CD14-positive monocyte (primary cell): ENCODE results near the gene GRWD1. TPM values are rescaled to one million over a fixed set of nuclear protein-coding genes. Genes with fewer than 3 reads are reported as not detected.

ENCODE experiments used
- DNase-seq, 3 donors: peaks; one replicate each; pipeline ENCODE4 v3.0.0-alpha.2; 2011 to 2022
- H2AFZ ChIP-seq: 2 replicates; pipeline ENCODE4 v1.6.0; 2012; ENCODE audit warnings: mild to moderate bottlenecking, low read depth, low read length, inconsistent platforms; ENCODE audit not compliant: insufficient read depth, poor library complexity, severe bottlenecking
- H3K27ac ChIP-seq, 2 donors: 1 replicate in 1 of 2; 2 replicates in 1 of 2; pipeline ENCODE4 v1.5.1; 2012 to 2013; ENCODE audit warnings: low read length in 2 of 2, control low read depth in 1 of 2, inconsistent platforms in 1 of 2, low read depth in 1 of 2, mild to moderate bottlenecking in 1 of 2
- H3K27me3 ChIP-seq, 2 donors: one replicate each; pipeline versions ENCODE4 v1.6.0 to v1.6.1; 2011 to 2013; ENCODE audit warnings: low read length in 2 of 2; ENCODE audit not compliant: control insufficient read depth in 2 of 2, insufficient read depth in 2 of 2
- H3K36me3 ChIP-seq, 2 donors: replicated peaks in 1 of 2; 1 replicate in 1 of 2; 2 replicates in 1 of 2; pipeline versions ENCODE4 v1.5.1 to v1.6.1; 2012 to 2013; ENCODE audit warnings: low read length in 2 of 2, control low read depth in 1 of 2, inconsistent platforms in 1 of 2, mild to moderate bottlenecking in 1 of 2; ENCODE audit not compliant: insufficient read depth in 2 of 2, control insufficient read depth in 1 of 2
- H3K4me1 ChIP-seq, 2 donors: 1 replicate in 1 of 2; 2 replicates in 1 of 2; pipeline versions ENCODE4 v1.5.1 to v1.6.1; 2012 to 2013; ENCODE audit warnings: low read length in 2 of 2, control low read depth in 1 of 2, inconsistent platforms in 1 of 2, mild to moderate bottlenecking in 1 of 2, moderate library complexity in 1 of 2; ENCODE audit not compliant: insufficient read depth in 2 of 2, control insufficient read depth in 1 of 2
- H3K4me2 ChIP-seq: replicated peaks from 2 replicates; pipeline ENCODE3; 2012; ENCODE audit warnings: low read length, moderate library complexity, mild to moderate bottlenecking; ENCODE audit not compliant: poor library complexity, severe bottlenecking; ENCODE audit errors: extremely low read depth
- H3K4me3 ChIP-seq, 3 experiments: fragments of 200-600 bp in 1 of 3; sonication (generic) in 1 of 3; replicated peaks in 1 of 3; 1 replicate in 2 of 3; 2 replicates in 1 of 3; pipeline ENCODE4 v1.5.1; 2011 to 2013; ENCODE audit warnings: low read length in 3 of 3, mild to moderate bottlenecking in 3 of 3, control low read depth in 2 of 3, low read depth in 2 of 3, inconsistent platforms in 1 of 3, moderate library complexity in 1 of 3
- H3K79me2 ChIP-seq: 2 replicates; pipeline ENCODE4 v1.6.0; 2012; ENCODE audit warnings: mild to moderate bottlenecking, control low read depth, inconsistent platforms, low read length, moderate library complexity; ENCODE audit not compliant: insufficient read depth
- H3K9ac ChIP-seq: 2 replicates; pipeline ENCODE4 v1.6.0; 2017; ENCODE audit warnings: low read length, mild to moderate bottlenecking; ENCODE audit not compliant: insufficient read depth, poor library complexity, severe bottlenecking
- H3K9me3 ChIP-seq, 2 donors: replicated peaks in 1 of 2; 1 replicate in 1 of 2; 2 replicates in 1 of 2; pipeline versions ENCODE4 v1.5.1 to v1.6.1; 2012 to 2013; ENCODE audit warnings: low read length in 2 of 2, control low read depth in 1 of 2; ENCODE audit not compliant: control insufficient read depth in 1 of 2, insufficient read depth in 1 of 2
- H4K20me1 ChIP-seq: 2 replicates; pipeline ENCODE4 v1.6.0; 2012; ENCODE audit warnings: mild to moderate bottlenecking, low read length, control low read depth, moderate library complexity; ENCODE audit not compliant: insufficient read depth
- H3K27ac Mint-ChIP-seq, 7 donors: one replicate each; pipeline ENCODE4 v1.8.0; 2020; ENCODE audit warnings: mild to moderate bottlenecking in 7 of 7, mixed read lengths in 7 of 7, moderate library complexity in 6 of 7, inconsistent platforms in 2 of 7
- H3K27me3 Mint-ChIP-seq, 3 donors: one replicate each; pipeline ENCODE4 v1.8.0; 2021 to 2022; ENCODE audit warnings: low read depth in 3 of 3, mild to moderate bottlenecking in 3 of 3, mixed read lengths in 3 of 3, moderate library complexity in 3 of 3, inconsistent platforms in 1 of 3
- H3K36me3 Mint-ChIP-seq, 2 donors: one replicate each; pipeline ENCODE4 v1.8.0; 2020; ENCODE audit warnings: mixed read lengths in 2 of 2, inconsistent platforms in 1 of 2, mild to moderate bottlenecking in 1 of 2
- H3K4me1 Mint-ChIP-seq: one replicate; pipeline ENCODE4 v1.8.0; 2020; ENCODE audit warnings: mild to moderate bottlenecking, mixed read lengths
- H3K4me3 Mint-ChIP-seq, 2 donors: one replicate each; pipeline ENCODE4 v1.8.0; 2020; ENCODE audit warnings: mild to moderate bottlenecking in 2 of 2, mixed read lengths in 2 of 2, moderate library complexity in 1 of 2
- H3K9me3 Mint-ChIP-seq, 7 donors: one replicate each; pipeline ENCODE4 v1.8.0; 2020 to 2022; ENCODE audit warnings: mixed read lengths in 7 of 7, mild to moderate bottlenecking in 6 of 7, moderate library complexity in 6 of 7, inconsistent platforms in 2 of 7
- WGBS: methylation state at CpG from one replicate; pipeline ENCODE4 v1.1.5; 2013; ENCODE audit warnings: missing lambda C conversion rate; ENCODE audit not compliant: insufficient coverage; 5-methylcytosine and 5-hydroxymethylcytosine counted together
- intact Hi-C, 2 donors: fragments of 100-400 bp; cut with micrococcal nuclease; formaldehyde crosslinking; loops; one replicate each; pipeline versions ENCODE4 v1.15.0 to v1.15.1; 2023
- polyA plus RNA-seq, 3 donors: library from polyadenylated mRNA; depleted of rRNA in 1 of 3; unstranded in 2 of 3; stranded (reverse) in 1 of 3; fragments of 300-500 nt in 2 of 3; fragments of >200 nt in 1 of 3; fragmentation: Illumina TruSeq in 2 of 3; gene quantifications; 1 replicate in 2 of 3; 2 replicates in 1 of 3; pipeline ENCODE4 v1.2.3, GENCODE V29; 2012 to 2021
- TF ChIP-seq, protein P1 (sequence below): fragments of 200-600 bp; IDR thresholded peaks from one replicate; pipeline ENCODE4 v1.8.0; 2022; ENCODE audit warnings: antibody characterized with exemption, mild to moderate bottlenecking

The GRWD1 gene
- polyA plus RNA-seq, 3 donors, result 3.7 to 13.9 (median 10.0) TPM

DNA sequence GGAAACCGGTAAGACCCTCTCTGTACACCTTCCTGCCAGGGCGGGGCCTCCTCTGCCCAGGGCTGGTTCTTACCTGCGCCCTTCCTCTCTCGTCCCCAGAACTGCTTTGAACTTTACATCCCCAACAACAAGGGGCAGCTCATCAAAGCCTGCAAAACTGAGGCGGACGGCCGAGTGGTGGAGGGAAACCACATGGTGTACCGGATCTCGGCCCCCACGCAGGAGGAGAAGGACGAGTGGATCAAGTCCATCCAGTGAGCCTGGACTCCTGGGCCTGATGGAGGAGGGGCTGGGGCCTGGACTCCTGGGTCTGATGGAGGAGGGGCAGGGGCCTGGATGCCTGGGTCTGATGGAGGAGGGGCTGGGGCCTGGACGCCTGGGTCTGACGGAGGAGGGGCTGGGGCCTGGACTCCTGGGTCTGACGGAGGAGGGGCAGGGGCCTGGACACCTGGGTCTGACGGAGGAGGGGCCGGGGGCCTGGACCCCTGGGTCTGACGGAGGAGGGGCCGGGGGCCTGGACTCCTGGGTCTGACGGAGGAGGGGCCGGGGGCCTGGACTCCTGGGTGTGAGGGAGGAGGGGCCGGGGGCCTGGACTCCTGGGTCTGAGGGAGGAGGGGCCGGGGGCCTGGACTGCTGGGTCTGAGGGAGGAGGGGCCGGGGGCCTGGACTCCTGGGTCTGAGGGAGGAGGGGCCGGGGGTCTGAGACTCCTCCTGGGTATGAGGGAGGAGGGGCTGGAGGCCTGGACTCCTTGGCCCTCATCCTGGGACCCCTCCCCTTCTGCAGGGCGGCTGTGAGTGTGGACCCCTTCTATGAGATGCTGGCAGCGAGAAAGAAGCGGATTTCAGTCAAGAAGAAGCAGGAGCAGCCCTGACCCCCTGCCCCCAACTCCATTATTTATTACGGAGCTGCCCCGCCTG lies 32.8 kb downstream of the GRWD1 start:
- no peaks in the 10 kb centered on the region for H3K9me3 Mint-ChIP-seq
- DNase-seq, result no peak
- H2AFZ ChIP-seq, result no peak overlapping the region
- TF ChIP-seq, protein P1, sequence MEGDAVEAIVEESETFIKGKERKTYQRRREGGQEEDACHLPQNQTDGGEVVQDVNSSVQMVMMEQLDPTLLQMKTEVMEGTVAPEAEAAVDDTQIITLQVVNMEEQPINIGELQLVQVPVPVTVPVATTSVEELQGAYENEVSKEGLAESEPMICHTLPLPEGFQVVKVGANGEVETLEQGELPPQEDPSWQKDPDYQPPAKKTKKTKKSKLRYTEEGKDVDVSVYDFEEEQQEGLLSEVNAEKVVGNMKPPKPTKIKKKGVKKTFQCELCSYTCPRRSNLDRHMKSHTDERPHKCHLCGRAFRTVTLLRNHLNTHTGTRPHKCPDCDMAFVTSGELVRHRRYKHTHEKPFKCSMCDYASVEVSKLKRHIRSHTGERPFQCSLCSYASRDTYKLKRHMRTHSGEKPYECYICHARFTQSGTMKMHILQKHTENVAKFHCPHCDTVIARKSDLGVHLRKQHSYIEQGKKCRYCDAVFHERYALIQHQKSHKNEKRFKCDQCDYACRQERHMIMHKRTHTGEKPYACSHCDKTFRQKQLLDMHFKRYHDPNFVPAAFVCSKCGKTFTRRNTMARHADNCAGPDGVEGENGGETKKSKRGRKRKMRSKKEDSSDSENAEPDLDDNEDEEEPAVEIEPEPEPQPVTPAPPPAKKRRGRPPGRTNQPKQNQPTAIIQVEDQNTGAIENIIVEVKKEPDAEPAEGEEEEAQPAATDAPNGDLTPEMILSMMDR, result no peak
- intact Hi-C loops, result no loop called here
- H3K79me2 ChIP-seq, result no peaks in the 10 kb centered on the region
- peaks cover 14% of the 10 kb centered on the region for H4K20me1 ChIP-seq
- H3K36me3 ChIP-seq, result peaks cover 50% of the 10 kb centered on the region in 2 donors
- peaks cover 15 to 17% of the 10 kb centered on the region in 2 donors for H3K4me1 ChIP-seq
- no peak overlapping the region for H3K4me2 ChIP-seq
- H3K4me1 Mint-ChIP-seq, result peaks cover 17% of the 10 kb centered on the region
- no peak overlapping the region for H3K4me3 Mint-ChIP-seq
- peaks cover 39 to 57% of the 10 kb centered on the region in 2 donors for H3K36me3 Mint-ChIP-seq
- no peak overlapping the region for H3K27ac Mint-ChIP-seq
- no peaks in the 10 kb centered on the region for H3K27me3 ChIP-seq
- H3K27ac ChIP-seq, result no peak overlapping the region
- H3K9ac ChIP-seq, result no peak overlapping the region
- 96% methylated on average over 12 of the region's 29 CpGs for WGBS
- H3K27me3 Mint-ChIP-seq, result peaks cover 1 to 20% (median 13%) of the 10 kb centered on the region in 3 donors
- no peaks in the 10 kb centered on the region for H3K9me3 ChIP-seq
- no peak overlapping the region for H3K4me3 ChIP-seq

DNA sequence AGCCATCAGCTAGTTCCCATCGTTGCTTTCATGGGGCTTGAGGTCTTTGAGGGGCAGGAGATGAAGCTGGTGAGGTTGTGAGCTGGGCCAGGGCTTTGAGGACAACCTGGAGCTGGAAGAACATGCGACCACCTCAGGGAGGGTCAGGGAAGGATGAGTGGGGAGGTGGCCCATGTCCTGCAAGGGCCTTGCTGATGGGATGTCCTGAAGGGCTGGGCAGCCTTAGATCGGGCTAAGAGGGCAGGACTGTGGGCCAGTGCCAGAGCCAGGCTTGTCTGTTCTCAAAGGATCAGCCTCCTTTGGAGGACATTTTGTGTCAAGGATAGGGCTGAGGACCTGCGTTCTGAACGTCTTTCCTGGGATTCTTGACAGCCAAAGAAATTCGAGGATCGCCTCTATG lies 33.9 kb downstream of the GRWD1 start:
- 96% methylated on average over 7 of the region's 7 CpGs for WGBS
- no peaks in the 10 kb centered on the region for H3K79me2 ChIP-seq
- H3K4me1 ChIP-seq, result peaks cover 15 to 17% of the 10 kb centered on the region in 2 donors
- TF ChIP-seq, protein P1, result no peak
- Mint-ChIP-seq H3K4me3 (peak overlapping the region in 1 of 2 donors; percentile 91), H3K27me3 (peaks cover 1 to 24% (median 14%) of the 10 kb centered on the region in 3 donors), H3K27ac (peak overlapping the region in 1 of 7 donors; percentile 10), H3K36me3 (peaks cover 31 to 46% of the 10 kb centered on the region in 2 donors), H3K9me3 (peaks cover 0 to 2% (median 0%) of the 10 kb centered on the region in 7 donors), H3K4me1 (peaks cover 17% of the 10 kb centered on the region)
- no peak overlapping the region for H3K4me2 ChIP-seq
- no peak overlapping the region for H2AFZ ChIP-seq
- no peak overlapping the region for H3K4me3 ChIP-seq
- peaks cover 39% of the 10 kb centered on the region in 2 donors for H3K36me3 ChIP-seq
- H3K27ac ChIP-seq, result no peak overlapping the region
- no peaks in the 10 kb centered on the region for H3K27me3 ChIP-seq
- intact Hi-C loops, result no loop called here
- H3K9ac ChIP-seq, result no peak overlapping the region
- DNase-seq, result no peak
- H3K9me3 ChIP-seq, result no peaks in the 10 kb centered on the region
- H4K20me1 ChIP-seq, result peaks cover 4% of the 10 kb centered on the region
